Cerebellar nuclear complex (tissue), 1 donor: Measurements from ENCODE around the gene DECR2.
"Not testable (repeated sequence)": the region's sequence is repeated elsewhere in the genome, so short reads cannot be mapped to it uniquely, and the experiment has no call there.

Source experiments
- DNase-seq, 2 experiments: peaks; one replicate each; lab custom pipeline; 2025; lab: John Stamatoyannopoulos, UW

Gene DECR2

GRCh38 chr16:379183-379960 lies 22.3 kb upstream of the DECR2 start:
- peak; percentile 57 to 77 for DNase-seq

- no peak for DNase-seq
These were observed 21.5 kb upstream of the DECR2 start for GRCh38 chr16:379961-380761.

GRCh38 chr16:380762-381011 lies 21.0 kb upstream of the DECR2 start:
- DNase-seq = no peak

GRCh38 chr16:381012-381788 lies 20.5 kb upstream of the DECR2 start:
- DNase-seq = no peak

- no peak for DNase-seq
These were observed 19.6 kb upstream of the DECR2 start, which contains the start of gene PGAP6 for GRCh38 chr16:381789-382717. TSS of gene PGAP6 (minus strand) at chr16:381978. CDS start at chr16:381821, 157 bp downstream.

GRCh38 chr16:383326-384051 lies 18.2 kb upstream of the DECR2 start:
- no peak for DNase-seq

- DNase-seq = no peak
These were observed 15.0 kb upstream of the DECR2 start for GRCh38 chr16:386641-387156.

- not testable (repeated sequence) for DNase-seq
These were observed 13.7 kb upstream of the DECR2 start for GRCh38 chr16:387761-388666.

GRCh38 chr16:389352-389751 lies 12.3 kb upstream of the DECR2 start:
- no peak for DNase-seq

- no peak for DNase-seq
These were observed 9.8 kb upstream of the DECR2 start for GRCh38 chr16:391885-392335.

- DNase-seq = no peak
These were observed 9.1 kb upstream of the DECR2 start for GRCh38 chr16:392450-393030.

- no peak for DNase-seq
These were observed 5.5 kb upstream of the DECR2 start for GRCh38 chr16:396199-396598.

- DNase-seq = no peak
These were observed 5.1 kb upstream of the DECR2 start for GRCh38 chr16:396605-397004.

- no peak for DNase-seq
These were observed 4.5 kb upstream of the DECR2 start, which contains the start of gene NME4 for GRCh38 chr16:397135-397661. TSS of gene NME4 (plus strand) at chr16:397199. CDS start at chr16:397223, 24 bp downstream.

GRCh38 chr16:397736-398332 lies 3.9 kb upstream of the DECR2 start:
- no peak for DNase-seq

GRCh38 chr16:398561-399339 lies 2.9 kb upstream of the DECR2 start:
- no peak for DNase-seq

- no peak for DNase-seq
These were observed 2.2 kb upstream of the DECR2 start for GRCh38 chr16:399340-400019.
